Thoracic aorta (tissue), 2 donors: ENCODE data around the gene CNN2. TPM values are rescaled to one million over a fixed set of nuclear protein-coding genes. Genes with fewer than 3 reads are reported as not detected.

ENCODE experiments used
- ATAC-seq: fragments of 150-250 bp; one replicate; pipeline ENCODE4 v1.8.0; 2017; ENCODE audit warnings: low read depth; ENCODE audit not compliant: insufficient number of reproducible peaks, low FRiP score
- DNase-seq: peaks from one replicate; pipeline ENCODE4 v3.0.0-alpha.2; 2020; ENCODE audit warnings: low spot score
- H3K27ac ChIP-seq, 2 donors: fragments of 200-600 bp; sonication (generic); 1 replicate in 1 of 2; 2 replicates in 1 of 2; pipeline ENCODE4 v1.5.1; 2016; ENCODE audit warnings: mild to moderate bottlenecking in 2 of 2, moderate library complexity in 2 of 2
- H3K27me3 ChIP-seq: fragments of 200-600 bp; sonication (generic); replicated peaks from 2 replicates; pipeline ENCODE4 v1.6.0; 2016; ENCODE audit warnings: mild to moderate bottlenecking; ENCODE audit not compliant: insufficient read depth
- H3K36me3 ChIP-seq: fragments of 200-600 bp; sonication (generic); one replicate; pipeline ENCODE4 v1.5.1; 2016
- H3K4me1 ChIP-seq, 2 donors: fragments of 200-600 bp; sonication (generic); 1 replicate in 1 of 2; 2 replicates in 1 of 2; pipeline versions ENCODE4 v1.5.1 to v1.6.0; 2016; ENCODE audit warnings: low read depth in 2 of 2, mild to moderate bottlenecking in 1 of 2; ENCODE audit not compliant: control insufficient read depth in 1 of 2
- H3K4me3 ChIP-seq: fragments of 200-600 bp; sonication (generic); 2 replicates; pipeline ENCODE4 v1.5.1; 2016; ENCODE audit warnings: mild to moderate bottlenecking
- H3K9me3 ChIP-seq: fragments of 200-600 bp; sonication (generic); 2 replicates; pipeline ENCODE4 v1.5.1; 2016
- CTCF ChIP-seq: fragments of 200-600 bp; sonication (generic); IDR thresholded peaks from one replicate; pipeline ENCODE4 v1.5.1; 2019; ENCODE audit warnings: antibody characterized with exemption
- total RNA-seq, 2 donors: library from RNA; depleted of rRNA; stranded (reverse); fragments of >200 nt; gene quantifications; one replicate each; pipeline versions ENCODE4 v1.1.0 to v1.2.3, GENCODE V29; 2016

Gene CNN2
- total RNA-seq, 2 donors from 2014 or later: 96.9 to 193 TPM

GRCh38 chr19:992670-993055 lies 33.7 kb upstream of the CNN2 start:
- Histone ChIP-seq H3K27me3 (no peaks in the 10 kb centered on the region), H3K4me1 (no peaks in the 10 kb centered on the region), H3K9me3 (no peaks in the 10 kb centered on the region), H3K4me3 (no peak overlapping the region), H3K36me3 (peaks cover 11% of the 10 kb centered on the region), H3K27ac (no peak overlapping the region)
- DNase-seq (no peak), ATAC-seq (no peak)
- no peak for TF ChIP-seq CTCF

- H3K36me3 ChIP-seq: peaks cover 11% of the 10 kb centered on the region
- no peaks in the 10 kb centered on the region for H3K4me1 ChIP-seq
- TF ChIP-seq CTCF: no peak
- H3K4me3 ChIP-seq: no peak overlapping the region
- no peak overlapping the region for H3K27ac ChIP-seq
- DNase-seq: no peak
- ATAC-seq: no peak
- no peaks in the 10 kb centered on the region for H3K9me3 ChIP-seq
- H3K27me3 ChIP-seq: no peaks in the 10 kb centered on the region
Observed at GRCh38 chr19:993361-993830, 33.0 kb upstream of the CNN2 start.

GRCh38 chr19:993831-994393 lies 32.5 kb upstream of the CNN2 start:
- no peaks in the 10 kb centered on the region for H3K9me3 ChIP-seq
- DNase-seq (no peak), ATAC-seq (no peak)
- TF ChIP-seq CTCF: no peak
- H3K4me1 ChIP-seq: no peaks in the 10 kb centered on the region
- no peak overlapping the region for H3K4me3 ChIP-seq
- peaks cover 11% of the 10 kb centered on the region for H3K36me3 ChIP-seq
- H3K27me3 ChIP-seq: no peaks in the 10 kb centered on the region
- H3K27ac ChIP-seq: no peak overlapping the region

GRCh38 chr19:994516-994915 lies 31.9 kb upstream of the CNN2 start:
- Histone ChIP-seq H3K36me3 (peaks cover 11% of the 10 kb centered on the region), H3K4me3 (no peak overlapping the region), H3K4me1 (no peaks in the 10 kb centered on the region), H3K27ac (no peak overlapping the region), H3K9me3 (no peaks in the 10 kb centered on the region), H3K27me3 (no peaks in the 10 kb centered on the region)
- ATAC-seq (no peak), DNase-seq (no peak)
- no peak for TF ChIP-seq CTCF

GRCh38 chr19:995051-995827 lies 31.2 kb upstream of the CNN2 start:
- no peak overlapping the region for H3K4me3 ChIP-seq
- H3K36me3 ChIP-seq: peaks cover 11% of the 10 kb centered on the region
- no peak overlapping the region for H3K27ac ChIP-seq
- no peaks in the 10 kb centered on the region for H3K27me3 ChIP-seq
- no peaks in the 10 kb centered on the region for H3K9me3 ChIP-seq
- no peak for ATAC-seq
- H3K4me1 ChIP-seq: no peaks in the 10 kb centered on the region
- TF ChIP-seq CTCF: no peak
- no peak for DNase-seq
